DMS153 treated with DMSO at 0.1 percent for 48 hours (cell line): ENCODE results near the gene BTNL8.
A peak's percentile ranks its signal among the peaks of the same experiment; 100 is the strongest.

Experiments
- DNase-seq: peaks from one replicate; lab custom pipeline; 2025; ENCODE audit not compliant: unreplicated experiment; lab: John Stamatoyannopoulos, UW

Gene BTNL8, protein sequence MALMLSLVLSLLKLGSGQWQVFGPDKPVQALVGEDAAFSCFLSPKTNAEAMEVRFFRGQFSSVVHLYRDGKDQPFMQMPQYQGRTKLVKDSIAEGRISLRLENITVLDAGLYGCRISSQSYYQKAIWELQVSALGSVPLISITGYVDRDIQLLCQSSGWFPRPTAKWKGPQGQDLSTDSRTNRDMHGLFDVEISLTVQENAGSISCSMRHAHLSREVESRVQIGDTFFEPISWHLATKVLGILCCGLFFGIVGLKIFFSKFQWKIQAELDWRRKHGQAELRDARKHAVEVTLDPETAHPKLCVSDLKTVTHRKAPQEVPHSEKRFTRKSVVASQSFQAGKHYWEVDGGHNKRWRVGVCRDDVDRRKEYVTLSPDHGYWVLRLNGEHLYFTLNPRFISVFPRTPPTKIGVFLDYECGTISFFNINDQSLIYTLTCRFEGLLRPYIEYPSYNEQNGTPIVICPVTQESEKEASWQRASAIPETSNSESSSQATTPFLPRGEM

DNA sequence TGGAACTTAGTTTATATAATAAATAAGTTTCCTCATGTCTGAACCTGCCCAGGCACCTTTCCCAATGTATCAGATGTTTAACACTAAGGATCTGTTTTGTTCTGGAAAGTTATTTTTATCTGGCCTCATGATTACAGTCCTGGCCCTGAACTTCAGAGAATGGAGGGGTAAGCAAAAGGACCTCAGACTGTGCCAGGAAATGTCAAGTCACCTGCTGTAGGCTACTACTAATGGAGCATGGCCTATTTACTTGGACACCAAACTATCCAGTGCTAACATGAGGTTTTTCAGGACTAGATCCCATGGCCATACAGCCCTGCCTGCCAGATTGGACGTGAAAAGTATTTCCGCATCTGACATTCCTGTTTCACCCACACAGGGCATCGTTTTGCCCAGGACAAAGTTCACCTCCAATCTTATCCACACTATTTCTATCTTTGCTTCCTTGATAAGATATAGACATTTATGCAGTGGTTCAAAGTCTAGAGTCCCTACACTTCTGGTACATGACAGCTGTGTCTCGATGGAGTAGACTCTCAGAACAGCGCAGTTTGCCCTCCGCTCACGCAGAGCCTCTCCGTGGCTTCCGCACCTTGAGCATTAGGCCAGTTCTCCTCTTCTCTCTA, at the start of gene BTNL8:
TSS of gene BTNL8 (plus strand) at position 539 of the 626 bp plus-strand sequence. CDS start 152 bp downstream, outside the sequence.
- DNase-seq: no peak

DNA sequence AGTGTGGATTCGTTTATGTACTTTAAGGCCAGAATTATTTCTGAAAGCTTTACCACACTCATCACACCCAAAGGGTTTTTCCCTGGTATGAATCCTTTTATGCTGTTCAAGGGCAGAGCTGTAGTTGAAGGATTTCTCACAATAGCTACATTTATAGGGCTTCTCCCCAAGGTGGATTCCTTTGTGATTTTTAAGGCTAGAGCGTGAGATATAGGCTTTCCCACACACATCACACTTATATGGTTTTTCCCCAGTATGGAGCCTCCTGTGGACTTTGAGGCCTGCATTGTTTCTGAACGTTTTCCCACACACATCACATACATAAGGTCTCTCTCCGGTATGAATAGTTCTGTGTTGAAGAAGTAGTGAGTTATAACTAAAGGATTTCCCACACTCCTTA, 49.1 kb upstream of the BTNL8 start:
- no peak for DNase-seq

DNA sequence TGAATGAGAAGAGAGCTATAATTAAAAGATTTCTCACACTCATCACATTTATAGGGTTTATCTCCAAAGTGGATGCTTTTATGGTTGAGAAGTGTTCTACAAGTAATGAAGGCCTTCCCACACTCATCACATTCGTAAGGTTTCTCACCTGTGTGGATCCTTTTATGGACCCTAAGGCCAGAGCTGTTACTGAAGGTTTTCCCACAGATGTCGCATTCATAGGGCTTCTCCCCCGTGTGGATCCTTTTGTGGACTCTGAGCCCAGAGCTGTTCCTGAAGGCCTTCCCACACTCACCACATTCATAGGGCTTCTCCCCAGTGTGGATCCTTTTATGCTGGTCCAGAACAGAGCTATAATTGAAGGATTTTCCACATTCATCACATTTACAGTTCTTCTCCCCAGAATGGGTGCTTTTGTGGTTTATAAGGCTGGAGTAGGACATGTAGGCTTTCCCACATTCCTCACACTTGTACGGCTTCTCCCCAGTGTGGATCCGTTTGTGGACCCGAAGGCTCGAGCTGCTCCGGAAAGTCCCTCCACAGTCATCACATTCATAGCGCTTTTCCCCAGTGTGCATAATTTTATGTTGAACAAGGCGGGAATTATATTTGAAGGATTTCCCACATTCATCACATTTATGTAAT, 48.4 kb upstream of the BTNL8 start:
- no peak for DNase-seq

DNA sequence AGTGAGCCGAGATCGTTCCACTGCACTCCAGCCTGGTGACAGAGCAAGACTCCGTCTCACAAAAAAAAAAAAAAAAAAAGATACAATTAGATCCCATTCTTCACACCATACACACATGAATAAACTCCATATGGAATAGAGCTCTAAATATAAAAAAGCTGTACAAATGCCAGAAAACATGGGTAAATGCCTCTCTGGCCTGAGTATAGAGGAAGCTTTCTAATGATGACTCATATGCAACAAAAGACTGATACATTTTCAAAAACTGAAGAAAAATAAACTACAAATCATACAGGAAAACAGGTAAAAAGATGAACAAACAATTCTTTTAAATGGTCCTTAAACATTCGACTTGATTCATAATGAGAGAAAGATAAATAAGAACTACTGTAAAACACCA, 46.5 kb upstream of the BTNL8 start:
- DNase-seq: no peak

DNA sequence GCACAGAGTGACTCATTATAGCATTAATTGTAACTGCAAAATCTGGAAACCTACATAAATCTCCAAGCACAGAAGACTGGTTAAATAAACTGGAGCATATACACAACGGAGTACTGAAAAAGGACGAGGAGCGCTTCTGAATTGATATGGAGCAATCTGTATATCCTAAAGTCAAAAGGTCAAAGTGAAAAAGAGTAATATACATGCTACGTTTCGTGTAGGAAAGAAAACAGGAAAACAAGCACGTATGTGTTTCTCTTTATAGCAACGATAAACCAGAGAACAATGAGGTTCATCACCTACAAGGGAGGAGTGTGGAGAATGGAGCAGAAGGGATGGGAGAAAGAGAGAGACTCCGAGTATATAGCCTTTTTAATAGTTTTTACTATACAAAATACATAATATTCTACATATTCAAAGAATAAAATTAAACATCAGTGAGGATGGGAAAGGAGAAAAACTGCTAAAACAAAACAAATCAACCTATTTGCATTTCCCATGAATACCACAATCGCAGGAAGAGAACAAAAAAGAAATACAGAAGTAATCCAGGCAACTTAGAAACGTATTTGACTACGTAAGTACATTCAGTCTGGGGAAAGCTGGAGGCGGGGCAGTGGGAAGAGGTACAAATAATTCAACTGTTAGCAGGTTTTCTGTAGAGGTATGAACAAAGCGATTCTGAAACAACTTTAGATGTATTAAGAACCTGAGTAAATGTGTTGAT, 45.7 kb upstream of the BTNL8 start:
- DNase-seq: no peak

DNA sequence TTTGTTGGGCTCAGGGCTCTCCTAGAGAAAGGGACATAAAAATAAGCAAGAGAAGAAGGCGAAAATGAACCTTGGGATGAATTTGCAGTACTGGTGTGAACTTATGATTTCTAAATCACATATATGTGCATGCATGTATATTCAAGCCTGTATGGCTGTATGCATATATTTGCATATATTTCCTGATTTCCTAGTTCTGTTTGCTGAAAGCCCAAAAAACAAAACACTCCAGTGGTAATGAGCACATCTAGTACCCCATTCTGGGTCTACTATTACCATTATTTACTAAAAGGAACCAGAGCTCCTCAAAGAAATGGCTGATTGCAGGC, 45.1 kb upstream of the BTNL8 start:
- DNase-seq: no peak

DNA sequence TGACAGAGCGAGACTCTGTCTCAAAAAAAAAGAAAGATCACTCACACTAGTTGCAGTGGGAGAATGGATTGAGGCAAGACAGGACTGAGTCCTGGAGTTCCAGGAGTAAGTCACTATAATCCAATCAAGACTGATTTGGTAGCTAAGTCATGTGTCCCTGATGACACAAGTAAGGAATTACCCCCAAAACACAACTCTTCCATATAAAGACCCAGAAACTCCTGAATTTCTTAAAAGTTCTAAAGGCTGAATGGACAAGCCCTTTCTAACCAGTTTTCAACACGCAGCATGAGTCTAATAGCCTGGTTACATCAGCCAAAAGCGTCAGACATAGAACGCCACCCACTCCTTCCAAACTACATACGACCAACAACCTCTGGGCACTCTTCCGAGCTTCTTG, 40.4 kb upstream of the BTNL8 start:
- no peak for DNase-seq

DNA sequence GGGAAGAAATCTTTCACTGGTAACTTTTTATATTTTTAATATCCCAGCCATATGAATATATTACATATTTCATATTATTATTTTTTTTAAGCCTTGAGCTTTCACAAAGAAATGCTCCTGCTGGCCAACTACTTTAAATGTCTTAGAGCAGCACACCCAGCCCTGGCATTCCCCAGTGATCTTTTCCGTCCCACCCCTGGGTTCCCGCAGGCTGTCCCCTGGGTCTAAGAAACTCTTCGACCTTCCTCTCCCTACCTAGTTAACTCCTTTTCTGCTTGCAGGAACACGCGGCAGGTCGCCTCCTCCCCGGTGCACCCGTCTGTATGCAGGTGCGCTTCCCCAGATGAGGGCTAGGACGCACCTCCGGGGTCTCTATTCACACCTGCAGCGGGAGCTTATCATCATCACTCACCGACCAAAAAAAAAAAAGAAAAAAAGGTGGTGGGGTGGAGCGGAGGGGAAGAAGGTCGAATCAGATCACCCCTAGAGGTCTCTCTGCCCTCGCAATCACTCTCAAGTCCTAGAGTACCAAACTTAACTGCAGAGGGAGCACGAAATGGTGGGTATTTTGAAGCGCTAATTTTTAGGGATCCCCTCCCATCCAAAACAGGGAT, 38.6 kb upstream of the BTNL8 start:
- DNase-seq: no peak

DNA sequence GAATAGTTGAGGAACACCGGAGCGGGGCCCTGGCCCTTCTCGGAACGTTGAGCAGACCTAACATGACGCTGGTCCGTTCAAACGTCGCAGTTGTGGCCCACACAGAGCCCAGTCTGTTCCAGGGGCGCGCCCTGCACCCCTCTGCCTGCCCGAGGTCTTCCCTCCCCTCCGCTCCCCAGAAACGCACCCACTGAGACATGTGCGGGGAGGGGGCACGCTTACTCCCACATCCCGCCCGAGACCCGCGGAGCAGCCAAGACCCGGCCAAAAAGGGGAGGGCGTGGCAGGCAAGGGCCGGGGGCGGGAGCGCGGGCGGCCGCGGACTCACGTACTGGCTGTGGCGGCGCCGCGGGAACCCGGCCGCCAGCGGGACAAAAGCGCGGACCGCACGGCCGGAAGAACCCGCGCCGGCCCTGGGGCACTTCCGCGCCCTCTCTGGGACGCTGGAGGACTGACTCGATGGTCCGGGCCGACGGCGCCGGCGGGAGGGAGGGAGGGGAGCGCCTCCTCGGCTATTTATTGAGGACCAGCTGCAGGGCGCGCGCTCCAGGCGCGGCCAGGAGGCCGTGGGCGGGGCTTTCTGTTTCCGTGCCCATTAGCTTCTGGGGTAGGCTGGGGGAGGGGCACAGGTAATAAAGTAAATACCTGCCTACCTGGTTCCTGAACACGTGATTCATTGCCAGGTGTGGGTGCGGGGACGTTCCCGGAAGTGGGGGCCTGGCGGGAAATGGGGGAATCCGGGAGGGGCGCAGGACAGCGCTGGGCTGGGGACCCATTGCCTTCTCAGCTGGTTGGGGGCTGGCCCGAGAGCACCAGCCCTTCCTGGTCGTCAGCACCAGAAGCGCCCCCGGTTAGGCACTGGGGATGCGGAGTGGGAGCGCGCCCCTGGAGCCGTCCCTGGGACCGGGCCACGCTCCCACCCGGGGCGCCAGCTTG, 37.8 kb upstream of the BTNL8 start, which contains the start of gene ZFP62:
TSS of gene ZFP62 (minus strand) at position 390 of the 936 bp plus-strand sequence. CDS start at position 333, 57 bp downstream.
- DNase-seq: peak; percentile 71

DNA sequence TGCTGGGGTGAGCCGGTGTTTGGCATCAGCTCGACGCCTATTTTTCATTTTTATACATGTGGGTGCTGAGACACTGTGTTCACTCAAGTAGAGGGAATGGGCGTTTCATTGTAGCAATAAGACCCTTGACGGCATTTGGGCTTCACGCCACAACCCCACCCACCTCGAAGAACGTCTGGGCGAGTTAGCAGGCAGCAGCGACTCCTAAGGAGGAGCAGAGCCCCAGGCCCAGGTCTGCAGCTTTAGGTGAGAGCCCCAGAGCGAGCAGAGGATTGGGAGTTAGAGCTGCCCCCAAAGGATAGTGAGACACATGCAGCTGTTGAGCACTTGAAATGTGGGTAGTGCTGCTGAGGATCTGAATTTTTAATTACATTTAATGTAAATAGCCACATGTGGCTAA, 36.3 kb upstream of the BTNL8 start:
- DNase-seq: no peak

DNA sequence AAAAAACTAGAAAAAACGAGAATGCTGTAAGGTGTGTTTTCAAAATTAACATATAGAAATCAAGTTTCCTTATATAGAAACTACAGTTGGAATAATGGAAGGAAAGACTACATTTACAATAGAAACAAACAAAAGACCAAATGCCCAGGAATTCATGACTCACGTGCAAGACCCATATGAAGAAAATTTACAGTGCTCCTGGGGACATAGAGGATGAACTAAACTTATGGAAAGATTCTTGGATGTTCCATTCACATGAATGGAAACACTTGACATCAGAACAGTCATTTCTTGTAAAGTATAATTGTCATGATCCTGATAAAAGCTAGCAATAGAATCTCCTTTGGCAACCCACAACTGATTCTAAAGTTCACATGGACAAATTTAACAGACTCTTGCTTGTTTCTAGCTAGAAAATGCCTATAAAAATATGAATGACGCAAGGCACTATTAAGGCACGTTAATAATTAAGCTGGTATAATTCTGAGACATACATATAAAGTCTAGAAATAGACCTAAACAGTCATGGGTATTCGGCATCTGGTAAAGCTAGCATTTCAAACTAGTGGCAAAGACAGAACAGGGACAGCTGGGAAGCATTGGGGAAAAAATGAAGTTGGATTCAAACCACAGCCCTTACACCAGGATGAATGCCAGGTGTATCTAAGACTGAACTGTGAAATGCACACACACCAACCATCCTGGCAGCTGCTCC, 32.8 kb upstream of the BTNL8 start:
- no peak for DNase-seq

DNA sequence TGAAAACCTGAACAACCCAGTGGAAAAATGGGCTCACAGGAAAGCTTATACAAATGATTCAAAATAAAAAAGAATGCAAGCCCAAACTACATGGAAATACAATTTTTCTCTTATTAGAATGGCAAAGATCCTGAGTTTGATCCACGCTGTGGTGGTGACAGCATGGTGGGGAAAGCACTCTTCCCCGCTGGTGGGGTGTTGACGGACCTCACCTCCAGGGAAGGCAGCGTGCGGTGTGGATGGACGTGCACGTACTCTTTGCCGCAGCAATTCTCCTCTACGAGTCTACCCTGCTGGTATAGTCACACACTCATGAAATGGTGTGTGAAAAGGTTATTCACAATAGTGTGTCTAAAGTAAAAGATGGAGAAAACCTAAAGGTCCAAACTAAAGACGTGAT, 32.0 kb upstream of the BTNL8 start:
- DNase-seq: no peak

DNA sequence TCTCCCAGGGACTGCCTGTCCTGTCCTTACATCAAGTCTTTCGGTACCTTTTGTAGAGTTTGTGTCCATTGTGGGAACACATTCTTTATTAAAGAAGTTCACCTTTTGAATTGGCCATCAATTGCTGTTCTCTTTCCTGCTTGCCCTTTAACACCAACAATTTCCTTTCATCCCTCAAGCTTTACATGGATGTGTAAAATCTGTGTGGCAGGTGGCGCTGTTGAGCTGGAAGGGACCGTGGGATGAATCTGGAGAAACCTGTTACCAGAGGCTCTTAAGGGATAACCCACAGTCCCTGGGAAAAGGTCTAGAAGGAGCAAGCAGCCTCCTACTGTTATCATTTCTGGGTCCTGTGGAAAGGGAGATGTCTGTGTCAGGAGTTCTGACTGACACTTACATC, 30.0 kb upstream of the BTNL8 start:
- DNase-seq: peak; percentile 7

DNA sequence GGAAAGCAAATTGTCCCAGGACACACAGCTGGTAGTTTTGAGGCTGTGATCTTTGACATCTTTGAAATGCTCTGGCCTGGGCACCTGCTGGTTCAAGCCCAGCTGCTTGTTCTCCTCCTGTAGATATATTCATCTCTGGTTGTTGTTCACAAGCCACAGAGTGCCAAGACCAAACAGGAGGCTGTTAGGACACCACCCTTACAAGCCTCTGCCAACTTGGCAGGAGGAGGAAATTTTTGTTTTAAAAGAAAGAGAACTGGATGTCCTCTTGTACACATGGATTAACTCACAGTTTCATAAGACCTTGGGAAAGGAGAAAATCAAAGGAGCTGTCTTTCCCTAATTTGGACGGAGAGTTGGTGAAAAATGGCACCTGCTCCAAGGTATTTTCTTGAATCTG, 29.4 kb upstream of the BTNL8 start:
- no peak for DNase-seq

DNA sequence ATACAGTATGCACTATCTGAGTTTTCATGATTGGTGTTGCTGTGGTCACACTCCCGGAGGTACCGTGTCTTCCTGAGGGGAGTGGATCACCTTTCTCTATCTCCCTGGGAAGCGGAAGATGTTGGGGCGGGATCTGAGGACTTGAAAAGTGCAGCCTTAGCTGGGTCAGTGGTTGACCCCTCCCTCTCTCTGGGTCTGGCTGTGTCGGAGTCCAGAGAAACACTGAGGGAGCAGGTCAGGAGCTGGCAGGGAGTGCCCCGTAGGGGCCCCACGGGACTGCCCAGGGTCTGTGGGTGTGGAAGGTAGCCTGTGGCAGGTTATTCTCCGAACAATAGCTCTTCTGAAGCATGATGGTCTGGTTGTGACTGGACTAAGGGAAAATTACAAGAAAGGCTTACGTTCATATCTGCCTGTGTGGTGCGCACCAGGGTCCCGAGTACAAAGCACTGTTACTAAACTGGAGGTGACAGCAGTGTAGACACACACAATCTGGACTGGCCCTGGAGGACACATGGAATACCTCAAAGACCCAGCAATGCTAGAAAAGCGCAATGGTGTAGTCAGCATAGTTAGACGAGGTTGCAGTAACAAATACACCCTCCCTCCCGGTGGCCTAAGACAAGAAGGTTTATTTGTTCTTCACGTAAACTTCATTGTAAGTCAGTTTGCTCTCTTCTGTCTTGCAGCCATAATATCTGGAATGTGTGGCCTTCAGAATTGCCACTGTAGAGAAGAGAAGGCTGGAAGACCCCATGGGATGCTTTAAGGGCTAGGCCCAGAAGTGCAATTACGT, 28.5 kb upstream of the BTNL8 start:
- no peak for DNase-seq

DNA sequence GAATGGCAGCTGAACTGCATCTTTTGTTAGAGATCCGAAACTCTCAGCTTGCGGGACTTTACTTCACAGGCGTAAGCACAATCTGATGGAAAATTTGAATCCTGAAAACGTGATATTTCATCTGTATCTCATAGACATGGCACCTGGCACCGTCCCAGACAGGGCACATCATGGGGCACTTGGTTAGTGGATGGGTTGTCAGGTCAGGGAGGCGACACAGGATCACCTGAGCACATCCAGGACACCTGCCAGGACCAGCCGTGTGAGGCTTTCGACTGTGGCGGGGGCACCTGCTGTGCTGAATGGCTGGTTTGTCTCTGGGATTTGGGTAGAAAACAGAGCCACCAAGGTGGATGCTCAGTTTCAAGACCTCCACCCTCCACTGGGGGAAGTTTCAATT, 26.5 kb upstream of the BTNL8 start:
- no peak for DNase-seq

DNA sequence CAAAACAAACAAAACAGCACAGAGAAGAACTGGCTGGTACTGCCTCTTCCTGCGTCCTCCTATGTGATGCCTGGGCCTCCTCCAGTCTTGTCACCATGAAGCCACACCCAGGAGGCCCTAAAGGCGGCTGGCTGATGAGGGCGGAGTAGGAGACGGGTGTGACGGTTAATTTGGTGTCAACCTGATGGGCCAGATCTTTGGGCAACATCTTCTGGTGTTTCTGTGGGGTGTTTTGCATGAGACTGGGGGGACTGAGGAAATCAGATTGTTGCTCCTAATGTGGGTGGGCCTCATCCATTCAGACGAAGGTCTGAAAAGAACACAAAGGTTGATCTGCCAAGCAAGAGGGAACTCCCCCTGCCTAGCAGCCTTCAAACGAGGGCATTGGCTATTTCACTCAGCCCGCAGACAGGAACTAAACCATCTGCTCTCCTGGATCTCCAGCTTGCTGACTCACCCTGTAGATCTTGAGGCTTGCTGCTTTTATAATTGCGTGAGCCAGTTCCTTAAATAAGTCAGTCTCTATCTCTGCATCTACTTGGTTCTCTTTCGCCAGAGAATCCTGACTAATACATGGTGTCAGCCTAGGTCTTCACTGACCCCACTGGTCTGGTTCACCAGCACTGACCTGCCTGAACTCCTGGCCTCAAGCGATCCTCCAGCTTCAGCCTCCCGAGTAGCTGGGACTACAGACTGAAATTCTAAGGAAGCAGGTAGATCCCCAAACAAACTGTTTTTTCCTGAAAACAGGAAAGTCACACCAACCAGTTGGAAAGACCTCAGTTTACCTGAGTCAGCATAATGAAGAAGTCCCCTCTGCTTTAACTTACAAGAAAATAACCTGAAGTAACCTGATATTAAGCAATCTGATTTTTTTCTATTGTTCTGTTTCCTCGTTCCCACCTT, 25.1 kb upstream of the BTNL8 start:
- no peak for DNase-seq
